ENCODE data around the gene OR5I1. TPM values are rescaled to one million over a fixed set of nuclear protein-coding genes. Genes with fewer than 3 reads are reported as not detected.

Gene OR5I1
- polyA plus RNA-seq (2011; rRNA removed) = not detected in 2 replicates
- polyA minus RNA-seq (2011; rRNA and poly(A)+ RNA removed) = not detected in 2 replicates

DNA sequence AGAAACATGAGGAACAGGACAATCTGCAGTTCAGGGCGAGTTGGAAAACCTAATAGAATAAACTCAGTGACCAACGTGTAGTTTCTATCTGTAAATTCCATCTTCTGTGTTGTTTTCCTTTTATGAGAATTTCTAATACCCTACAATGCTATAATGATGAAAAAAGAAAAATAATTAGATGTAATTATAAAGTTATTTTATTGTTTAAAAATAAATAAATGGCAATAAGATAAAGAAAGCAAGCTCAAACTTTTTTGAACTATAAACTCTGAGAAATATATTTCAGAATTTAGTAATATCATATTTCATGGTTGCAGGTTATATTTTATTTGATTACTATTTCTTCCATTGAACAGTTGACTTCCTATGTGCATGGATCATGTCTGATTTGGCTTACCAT lies at the start of gene OR5I1:
OR5I1 (minus strand) TSS at position 101 of the 400 bp plus-strand sequence; CDS start at position 101, 0 bp downstream.
- Histone ChIP-seq H3K27ac (ENCODE audit: low read depth, low read length) (no peak within 1 kb of the TSS), H3K4me3 (ENCODE audit: low read depth, low read length) (no peak within 1 kb of the TSS), H3K9me3 (ENCODE audit: control insufficient read depth, insufficient read depth, low read length) (no peaks in the 10 kb centered on the region), H3K27me3 (ENCODE audit: control insufficient read depth, insufficient read depth, low read length) (no peaks in the 10 kb centered on the region)
- no peak for TF ChIP-seq CTCF (IDR thresholded peaks at IDR 0.05; ENCODE audit: low read depth, low read length)
- DNase-seq (ENCODE audit: low read depth, low spot score) = no peak
- ChIA-PET CTCF (no interaction called here), POLR2A (no interaction called here)

- H3K27me3 ChIP-seq (ENCODE audit: control insufficient read depth, insufficient read depth, low read length) = no peaks in the 10 kb centered on the region
- no peak overlapping the region for H3K4me3 ChIP-seq (ENCODE audit: low read depth, low read length)
- H3K9me3 ChIP-seq (ENCODE audit: control insufficient read depth, insufficient read depth, low read length) = peaks cover 17% of the 10 kb centered on the region
- TF ChIP-seq CTCF (IDR thresholded peaks at IDR 0.05; ENCODE audit: low read depth, low read length) = no peak
- CTCF ChIA-PET = no interaction called here
- H3K27ac ChIP-seq (ENCODE audit: low read depth, low read length) = no peak overlapping the region
- POLR2A ChIA-PET = no interaction called here
- DNase-seq (ENCODE audit: low read depth, low spot score) = no peak
Measured at GRCh38 chr11:55970935-55971334, 34.7 kb upstream of the OR5I1 start.

DNA sequence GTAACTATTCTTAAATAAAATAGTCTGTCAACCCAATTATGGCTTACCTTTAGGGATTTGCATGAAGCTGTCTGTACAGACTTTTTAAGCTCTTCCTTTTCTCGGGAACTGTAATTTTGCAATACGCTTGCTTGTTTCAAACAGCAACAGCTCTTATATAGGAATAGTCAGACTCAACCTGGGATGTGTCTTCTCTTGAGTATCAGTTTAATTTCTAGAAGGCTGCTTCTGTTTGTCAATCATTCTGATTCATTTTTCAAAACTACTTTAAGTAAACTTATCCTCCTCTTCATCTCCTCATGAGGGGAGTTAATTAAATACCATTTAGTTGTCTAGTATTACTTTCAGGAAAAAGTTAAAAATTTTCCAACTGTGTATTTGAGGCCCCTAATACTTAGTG lies 33.6 kb upstream of the OR5I1 start, which contains the start of gene OR10AG1:
OR10AG1 (minus strand) TSS at position 101 of the 400 bp plus-strand sequence; CDS start at position 63, 38 bp downstream.
- H3K9me3 ChIP-seq (ENCODE audit: control insufficient read depth, insufficient read depth, low read length) = peaks cover 13% of the 10 kb centered on the region
- DNase-seq (ENCODE audit: low read depth, low spot score) = no peak
- H3K27me3 ChIP-seq (ENCODE audit: control insufficient read depth, insufficient read depth, low read length) = no peaks in the 10 kb centered on the region
- H3K4me3 ChIP-seq (ENCODE audit: low read depth, low read length) = no peak within 1 kb of the TSS
- H3K27ac ChIP-seq (ENCODE audit: low read depth, low read length) = no peak within 1 kb of the TSS
- no peak for TF ChIP-seq CTCF (IDR thresholded peaks at IDR 0.05; ENCODE audit: low read depth, low read length)
- CTCF ChIA-PET = no interaction called here
- POLR2A ChIA-PET = no interaction called here

GRCh38 chr11:55967914-55968313 lies 31.7 kb upstream of the OR5I1 start:
- Histone ChIP-seq H3K27me3 (ENCODE audit: control insufficient read depth, insufficient read depth, low read length) (no peaks in the 10 kb centered on the region), H3K27ac (ENCODE audit: low read depth, low read length) (no peak overlapping the region), H3K4me3 (ENCODE audit: low read depth, low read length) (no peak overlapping the region), H3K9me3 (ENCODE audit: control insufficient read depth, insufficient read depth, low read length) (peaks cover 16% of the 10 kb centered on the region)
- TF ChIP-seq CTCF (IDR thresholded peaks at IDR 0.05; ENCODE audit: low read depth, low read length) = no peak
- ChIA-PET POLR2A (interaction anchor here (0.6 kb wide), 1 partner anchor 1412 kb away, joined by 3 read pairs; no protein-coding TSS in a partner anchor), CTCF (no interaction called here)
- DNase-seq (ENCODE audit: low read depth, low spot score) = no peak

GRCh38 chr11:55966391-55966790 lies 30.2 kb upstream of the OR5I1 start:
- CTCF ChIA-PET = no interaction called here
- no peak overlapping the region for H3K4me3 ChIP-seq (ENCODE audit: low read depth, low read length)
- POLR2A ChIA-PET = no interaction called here

More at GRCh38 chr11:55966391-55966790, 30.2 kb upstream of the OR5I1 start:
- H3K27ac ChIP-seq (ENCODE audit: low read depth, low read length) = no peak overlapping the region
- H3K9me3 ChIP-seq (ENCODE audit: control insufficient read depth, insufficient read depth, low read length) = peaks cover 18% of the 10 kb centered on the region
- DNase-seq (ENCODE audit: low read depth, low spot score) = no peak
- no peak for TF ChIP-seq CTCF (IDR thresholded peaks at IDR 0.05; ENCODE audit: low read depth, low read length)
- H3K27me3 ChIP-seq (ENCODE audit: control insufficient read depth, insufficient read depth, low read length) = no peaks in the 10 kb centered on the region
